GM10266 (cell line): ENCODE data around the gene PIP5K1A.
"Not testable (repeated sequence)": the region's sequence is repeated elsewhere in the genome, so short reads cannot be mapped to it uniquely, and the experiment has no call there.

ENCODE experiments used
- DNase-seq: peaks from one replicate; pipeline ENCODE4 v3.0.0; 2012; ENCODE audit errors: extremely low spot score
- TF ChIP-seq, protein P1 (sequence below): IDR thresholded peaks from 2 replicates; pipeline ENCODE4 v1.5.1; 2012; ENCODE audit warnings: mild to moderate bottlenecking, low read depth; ENCODE audit not compliant: control insufficient read depth, insufficient read depth; ENCODE audit errors: missing control alignments

Gene PIP5K1A

GRCh38 chr1:151192047-151192446, 6.3 kb upstream of the PIP5K1A start:
- TF ChIP-seq, protein P1, sequence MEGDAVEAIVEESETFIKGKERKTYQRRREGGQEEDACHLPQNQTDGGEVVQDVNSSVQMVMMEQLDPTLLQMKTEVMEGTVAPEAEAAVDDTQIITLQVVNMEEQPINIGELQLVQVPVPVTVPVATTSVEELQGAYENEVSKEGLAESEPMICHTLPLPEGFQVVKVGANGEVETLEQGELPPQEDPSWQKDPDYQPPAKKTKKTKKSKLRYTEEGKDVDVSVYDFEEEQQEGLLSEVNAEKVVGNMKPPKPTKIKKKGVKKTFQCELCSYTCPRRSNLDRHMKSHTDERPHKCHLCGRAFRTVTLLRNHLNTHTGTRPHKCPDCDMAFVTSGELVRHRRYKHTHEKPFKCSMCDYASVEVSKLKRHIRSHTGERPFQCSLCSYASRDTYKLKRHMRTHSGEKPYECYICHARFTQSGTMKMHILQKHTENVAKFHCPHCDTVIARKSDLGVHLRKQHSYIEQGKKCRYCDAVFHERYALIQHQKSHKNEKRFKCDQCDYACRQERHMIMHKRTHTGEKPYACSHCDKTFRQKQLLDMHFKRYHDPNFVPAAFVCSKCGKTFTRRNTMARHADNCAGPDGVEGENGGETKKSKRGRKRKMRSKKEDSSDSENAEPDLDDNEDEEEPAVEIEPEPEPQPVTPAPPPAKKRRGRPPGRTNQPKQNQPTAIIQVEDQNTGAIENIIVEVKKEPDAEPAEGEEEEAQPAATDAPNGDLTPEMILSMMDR = no peak
- no peak for DNase-seq

- no peak for DNase-seq
- TF ChIP-seq, protein P1 = no peak
Observed at GRCh38 chr1:151193304-151193703, 5.0 kb upstream of the PIP5K1A start.

GRCh38 chr1:151193856-151194255, 4.5 kb upstream of the PIP5K1A start:
- TF ChIP-seq, protein P1 = no peak
- no peak for DNase-seq

- not testable (repeated sequence) for DNase-seq
Observed at GRCh38 chr1:151194894-151195594, 3.3 kb upstream of the PIP5K1A start.

- DNase-seq = peak; percentile 51
- TF ChIP-seq, protein P1 = peak; percentile 59
Observed at GRCh38 chr1:151196292-151196800, 2.0 kb upstream of the PIP5K1A start.

DNA sequence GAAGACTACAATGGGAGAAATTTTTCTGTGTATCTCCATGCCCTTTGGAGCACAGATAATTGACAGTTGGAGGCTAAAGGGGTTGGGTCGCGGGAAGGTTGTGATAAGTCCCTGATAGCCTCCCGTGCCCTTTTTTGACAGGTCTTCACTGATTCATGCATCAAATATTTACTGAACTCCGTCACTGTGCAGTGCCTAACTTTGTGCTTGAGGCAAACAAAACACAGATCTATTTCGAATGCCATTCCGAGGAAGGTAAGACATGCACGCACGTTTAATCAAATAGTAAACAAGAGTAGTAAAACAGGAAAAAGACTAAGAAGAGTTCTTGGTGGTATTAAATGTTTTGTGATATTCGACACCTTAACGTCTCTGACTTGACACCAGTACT, 494 bp upstream of the PIP5K1A start:
- TF ChIP-seq, protein P1 = no peak
- no peak for DNase-seq

DNA sequence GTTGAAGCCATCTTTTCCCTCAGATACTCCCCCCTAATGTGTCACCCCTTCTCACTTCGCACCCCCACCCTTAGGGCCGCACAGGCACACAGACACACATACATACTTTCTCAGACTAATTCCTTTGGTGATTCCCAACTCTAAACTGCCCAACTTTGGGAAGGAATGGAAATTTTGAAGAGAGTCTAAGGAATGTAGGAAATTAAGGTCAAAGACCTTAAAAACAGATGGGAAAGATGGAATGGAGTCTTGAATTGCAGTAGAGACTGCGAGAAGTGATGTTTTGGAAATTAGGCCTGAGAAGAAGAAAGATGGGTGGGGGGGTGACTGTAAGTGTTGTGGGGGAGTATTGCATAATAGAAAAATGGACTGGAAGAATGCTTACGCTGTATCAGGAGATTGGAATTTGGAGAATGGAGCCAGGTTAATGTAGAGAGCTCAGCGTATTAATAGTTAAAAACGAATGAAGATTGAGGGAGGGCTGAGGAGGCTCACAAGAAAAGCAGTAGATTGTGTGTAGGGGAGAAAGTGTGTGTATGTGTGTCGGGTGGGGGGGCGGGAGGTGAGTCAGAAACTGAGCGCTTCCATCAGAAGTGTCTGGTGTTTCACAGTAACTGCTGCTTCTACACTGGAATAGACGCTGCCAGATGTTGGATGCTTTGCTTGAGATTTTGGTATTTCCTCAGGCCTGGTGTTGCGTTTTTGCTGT, 1.7 kb downstream of the PIP5K1A start:
- TF ChIP-seq, protein P1 = no peak
- DNase-seq = no peak

DNA sequence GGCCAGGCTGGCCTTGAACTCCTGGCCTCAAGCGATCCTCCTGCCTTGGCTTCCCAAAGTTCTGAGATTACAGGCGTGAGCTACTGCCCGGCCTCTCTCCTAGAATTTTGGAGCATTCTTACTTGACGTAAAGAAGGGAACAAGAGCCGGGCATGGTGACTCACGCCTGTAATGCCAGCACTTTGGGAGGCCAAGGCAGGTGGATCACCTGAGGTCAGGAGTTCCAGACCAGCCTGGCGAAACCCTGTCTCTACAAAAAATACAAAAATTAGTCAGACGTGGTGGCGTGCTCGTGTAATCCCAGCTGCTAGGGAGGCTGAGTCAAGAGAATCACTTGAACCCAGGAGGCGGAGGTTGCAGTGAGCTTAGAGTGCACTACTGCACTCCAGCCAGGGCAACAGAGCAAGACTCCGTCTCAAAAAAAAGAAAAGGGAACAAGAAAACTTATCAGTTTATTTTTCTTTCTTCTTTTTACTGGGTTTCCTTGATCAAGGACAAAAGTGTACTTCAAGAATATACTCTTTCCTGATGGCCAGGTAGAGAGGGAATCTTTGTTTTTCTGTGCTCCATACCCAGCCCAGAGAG, 7.1 kb downstream of the PIP5K1A start:
- DNase-seq = not testable (repeated sequence)
